ENCODE data around the gene MXD4. TPM values are rescaled to one million over a fixed set of nuclear protein-coding genes. Genes with fewer than 3 reads are reported as not detected.

MXD4 gene
- polyA plus RNA-seq, 2 donors: 14.5 to 27.2 TPM

DNA sequence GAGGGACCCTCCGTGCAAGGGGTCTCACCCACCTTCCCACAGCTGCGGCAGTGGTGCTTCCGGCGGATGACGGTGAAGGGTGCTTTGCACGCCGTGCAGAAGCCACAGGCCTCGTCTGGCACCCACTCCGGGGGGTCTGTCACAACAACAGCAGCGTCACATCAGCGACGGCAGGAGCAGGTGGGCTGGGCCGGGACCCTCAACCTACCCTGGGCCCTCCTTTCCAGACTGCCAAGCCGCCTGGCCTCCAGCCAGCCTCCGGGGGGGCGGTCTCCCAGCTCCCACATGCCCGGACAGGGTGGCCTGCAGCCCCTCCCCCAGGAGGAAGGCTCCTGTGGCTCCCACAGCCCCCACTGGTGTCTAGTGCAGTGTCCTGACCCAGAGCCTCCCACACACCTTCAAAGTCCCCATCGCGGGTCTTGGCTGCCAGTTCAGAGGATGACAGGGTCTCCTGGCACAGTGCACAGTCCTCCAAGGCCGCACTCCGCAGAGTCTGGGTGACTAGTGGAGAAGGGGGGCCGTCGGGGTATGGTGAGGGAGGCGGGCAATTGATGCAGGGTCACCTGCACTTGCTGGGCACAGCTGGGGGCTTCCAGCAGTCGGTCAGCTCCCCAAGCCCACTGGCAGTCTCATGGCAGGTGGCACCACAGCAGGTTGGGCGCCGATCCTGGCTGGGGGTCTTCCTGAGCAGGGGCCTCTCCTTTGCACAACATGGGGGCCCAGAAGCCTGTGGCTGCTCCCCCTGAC, 9.5 kb upstream of the MXD4 start:
- no peak overlapping the region for H3K4me3 ChIP-seq (ENCODE audit: low read depth in 1 of 2, low read length in 2 of 2)
- no peaks in the 10 kb centered on the region for H3K27me3 ChIP-seq (ENCODE audit: control insufficient read depth in 1 of 2, insufficient read depth in 2 of 2, low read length in 2 of 2)
- no peaks in the 10 kb centered on the region for H3K36me3 ChIP-seq (ENCODE audit: control insufficient read depth in 2 of 2, insufficient read depth in 2 of 2, low read length in 1 of 2)
- no peaks in the 10 kb centered on the region for H3K9me3 ChIP-seq (ENCODE audit: control insufficient read depth in 2 of 2, insufficient read depth in 1 of 2, low read depth in 1 of 2, low read length in 1 of 2)
- H3K27ac ChIP-seq (ENCODE audit: low read depth in 2 of 2, low read length in 1 of 2): no peak overlapping the region
- no peaks in the 10 kb centered on the region for H3K4me1 ChIP-seq (ENCODE audit: control insufficient read depth in 2 of 2, insufficient read depth in 2 of 2, low read length in 1 of 2)
- WGBS, 2 donors: 87 to 89% methylated on average over 27 of the region's 27 CpGs

DNA sequence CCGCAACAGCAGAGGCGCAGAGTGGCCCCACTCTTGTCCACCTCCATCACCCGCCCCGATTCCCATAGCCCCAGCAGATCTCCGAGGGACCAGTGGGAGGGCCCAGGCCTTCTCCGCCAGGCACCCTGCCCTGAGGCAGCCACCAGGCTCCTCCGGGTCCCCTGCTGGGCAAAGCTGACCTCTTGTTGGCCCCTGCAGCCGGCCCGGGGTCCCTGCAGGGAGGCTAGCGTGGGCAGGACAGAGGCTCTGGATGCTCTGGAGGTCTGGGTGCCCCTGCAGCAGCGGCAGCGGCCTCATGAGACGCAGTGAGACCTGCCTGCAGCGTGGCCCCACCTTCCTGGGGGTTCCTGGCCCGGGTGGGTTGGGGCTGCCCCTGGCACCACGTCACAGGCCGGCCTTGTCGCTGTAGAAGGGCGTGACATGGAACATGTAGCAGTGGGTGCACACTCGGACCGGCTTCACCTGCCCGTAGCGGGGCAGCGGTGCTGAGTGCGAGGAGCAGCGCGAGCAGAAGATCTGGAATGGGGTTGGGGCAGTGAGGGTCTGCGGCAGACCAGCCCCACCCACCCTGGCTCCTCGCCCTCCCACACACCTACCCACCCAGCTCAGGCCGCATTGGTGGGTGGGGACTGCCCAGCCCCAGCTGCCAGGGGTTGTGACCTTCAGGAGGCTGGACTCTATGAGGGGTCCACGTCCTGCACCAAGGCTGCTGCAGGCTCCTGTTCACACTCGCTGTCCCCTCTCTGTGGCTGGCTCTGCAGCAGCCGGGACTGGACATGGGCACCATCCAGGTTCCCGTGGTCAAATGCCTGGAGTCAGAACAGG, 8.6 kb upstream of the MXD4 start:
- 89 to 90% methylated on average over 32 to 34 of the region's 34 CpGs for WGBS, 2 donors
- Histone ChIP-seq H3K36me3 (ENCODE audit: control insufficient read depth in 2 of 2, insufficient read depth in 2 of 2, low read length in 1 of 2) (no peaks in the 10 kb centered on the region), H3K4me3 (ENCODE audit: low read depth in 1 of 2, low read length in 2 of 2) (no peak overlapping the region), H3K27me3 (ENCODE audit: control insufficient read depth in 1 of 2, insufficient read depth in 2 of 2, low read length in 2 of 2) (no peaks in the 10 kb centered on the region), H3K9me3 (ENCODE audit: control insufficient read depth in 2 of 2, insufficient read depth in 1 of 2, low read depth in 1 of 2, low read length in 1 of 2) (no peaks in the 10 kb centered on the region), H3K27ac (ENCODE audit: low read depth in 2 of 2, low read length in 1 of 2) (no peak overlapping the region), H3K4me1 (ENCODE audit: control insufficient read depth in 2 of 2, insufficient read depth in 2 of 2, low read length in 1 of 2) (no peaks in the 10 kb centered on the region)

DNA sequence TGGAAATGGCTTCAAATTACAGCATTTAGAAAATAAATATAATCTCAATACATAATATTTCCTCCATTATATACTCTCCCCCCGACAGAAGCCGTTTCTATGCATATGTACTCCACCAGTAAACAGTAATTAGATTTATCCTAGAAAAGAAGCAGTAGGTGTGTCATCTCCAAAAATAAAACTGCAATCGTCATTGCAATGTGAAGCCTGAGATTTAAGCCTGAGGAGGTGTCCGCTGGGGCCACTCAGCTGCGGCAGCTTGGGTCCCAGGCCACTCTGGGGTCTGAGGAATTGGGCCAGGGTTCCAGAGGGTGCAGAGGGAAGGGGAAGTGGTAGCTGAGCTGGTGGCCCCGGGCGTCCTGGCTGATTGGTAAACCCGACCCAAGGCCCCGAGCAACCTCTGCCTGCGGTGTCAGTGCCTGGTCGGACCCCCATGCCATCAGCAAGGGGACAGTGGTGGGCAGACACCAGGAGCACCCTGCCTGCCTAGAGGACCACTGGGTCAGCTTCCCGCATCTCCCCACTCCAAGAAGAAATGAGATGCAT, 7.8 kb upstream of the MXD4 start:
- H3K4me1 ChIP-seq (ENCODE audit: control insufficient read depth in 2 of 2, insufficient read depth in 2 of 2, low read length in 1 of 2): no peaks in the 10 kb centered on the region
- no peak overlapping the region for H3K4me3 ChIP-seq (ENCODE audit: low read depth in 1 of 2, low read length in 2 of 2)
- no peaks in the 10 kb centered on the region for H3K27me3 ChIP-seq (ENCODE audit: control insufficient read depth in 1 of 2, insufficient read depth in 2 of 2, low read length in 2 of 2)
- no peak overlapping the region for H3K27ac ChIP-seq (ENCODE audit: low read depth in 2 of 2, low read length in 1 of 2)
- no peaks in the 10 kb centered on the region for H3K9me3 ChIP-seq (ENCODE audit: control insufficient read depth in 2 of 2, insufficient read depth in 1 of 2, low read depth in 1 of 2, low read length in 1 of 2)
- 83 to 86% methylated on average over 12 of the region's 12 CpGs for WGBS, 2 donors
- no peaks in the 10 kb centered on the region for H3K36me3 ChIP-seq (ENCODE audit: control insufficient read depth in 2 of 2, insufficient read depth in 2 of 2, low read length in 1 of 2)

GRCh38 chr4:2269206-2269531, 7.3 kb upstream of the MXD4 start:
- H3K27me3 ChIP-seq (ENCODE audit: control insufficient read depth in 1 of 2, insufficient read depth in 2 of 2, low read length in 2 of 2): no peaks in the 10 kb centered on the region
- H3K4me3 ChIP-seq (ENCODE audit: low read depth in 1 of 2, low read length in 2 of 2): no peak overlapping the region
- H3K4me1 ChIP-seq (ENCODE audit: control insufficient read depth in 2 of 2, insufficient read depth in 2 of 2, low read length in 1 of 2): no peaks in the 10 kb centered on the region
- H3K9me3 ChIP-seq (ENCODE audit: control insufficient read depth in 2 of 2, insufficient read depth in 1 of 2, low read depth in 1 of 2, low read length in 1 of 2): no peaks in the 10 kb centered on the region
- 75 to 78% methylated on average over 6 of the region's 6 CpGs for WGBS, 2 donors
- no peak overlapping the region for H3K27ac ChIP-seq (ENCODE audit: low read depth in 2 of 2, low read length in 1 of 2)
- no peaks in the 10 kb centered on the region for H3K36me3 ChIP-seq (ENCODE audit: control insufficient read depth in 2 of 2, insufficient read depth in 2 of 2, low read length in 1 of 2)

GRCh38 chr4:2268357-2269205, 6.7 kb upstream of the MXD4 start:
- H3K4me3 ChIP-seq (ENCODE audit: low read depth in 1 of 2, low read length in 2 of 2): no peak overlapping the region
- no peaks in the 10 kb centered on the region for H3K27me3 ChIP-seq (ENCODE audit: control insufficient read depth in 1 of 2, insufficient read depth in 2 of 2, low read length in 2 of 2)
- no peaks in the 10 kb centered on the region for H3K4me1 ChIP-seq (ENCODE audit: control insufficient read depth in 2 of 2, insufficient read depth in 2 of 2, low read length in 1 of 2)
- WGBS, 2 donors: 78 to 79% methylated on average over 22 of the region's 22 CpGs
- no peaks in the 10 kb centered on the region for H3K36me3 ChIP-seq (ENCODE audit: control insufficient read depth in 2 of 2, insufficient read depth in 2 of 2, low read length in 1 of 2)
- H3K27ac ChIP-seq (ENCODE audit: low read depth in 2 of 2, low read length in 1 of 2): no peak overlapping the region
- no peaks in the 10 kb centered on the region for H3K9me3 ChIP-seq (ENCODE audit: control insufficient read depth in 2 of 2, insufficient read depth in 1 of 2, low read depth in 1 of 2, low read length in 1 of 2)

DNA sequence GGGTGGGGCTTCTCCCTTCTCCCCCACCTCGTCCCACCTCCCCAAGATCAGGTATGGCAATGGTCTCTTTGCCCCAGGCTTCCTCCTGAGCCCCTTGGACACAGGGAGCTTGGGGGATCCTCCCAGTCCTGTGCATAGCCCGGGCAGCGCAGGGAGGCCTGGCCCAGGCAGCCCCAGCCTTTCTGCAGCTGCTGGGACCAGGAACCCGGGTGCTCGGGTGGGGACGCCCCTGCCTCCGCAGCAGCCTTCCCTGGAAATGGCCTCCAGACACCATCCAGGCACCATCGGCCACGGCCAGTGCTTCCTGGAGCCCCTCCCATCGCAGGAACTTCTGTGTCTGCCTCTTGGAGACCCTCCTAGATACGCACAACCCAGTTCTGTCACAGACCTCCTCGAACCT, 5.9 kb upstream of the MXD4 start:
- no peaks in the 10 kb centered on the region for H3K36me3 ChIP-seq (ENCODE audit: control insufficient read depth in 2 of 2, insufficient read depth in 2 of 2, low read length in 1 of 2)
- no peaks in the 10 kb centered on the region for H3K27me3 ChIP-seq (ENCODE audit: control insufficient read depth in 1 of 2, insufficient read depth in 2 of 2, low read length in 2 of 2)
- H3K4me3 ChIP-seq (ENCODE audit: low read depth in 1 of 2, low read length in 2 of 2): no peak overlapping the region
- no peak overlapping the region for H3K27ac ChIP-seq (ENCODE audit: low read depth in 2 of 2, low read length in 1 of 2)
- no peaks in the 10 kb centered on the region for H3K9me3 ChIP-seq (ENCODE audit: control insufficient read depth in 2 of 2, insufficient read depth in 1 of 2, low read depth in 1 of 2, low read length in 1 of 2)
- peaks cover 0 to 2% of the 10 kb centered on the region in 2 donors for H3K4me1 ChIP-seq (ENCODE audit: control insufficient read depth in 2 of 2, insufficient read depth in 2 of 2, low read length in 1 of 2)
- WGBS, 2 donors: 81 to 86% methylated on average over 12 of the region's 12 CpGs

GRCh38 chr4:2267320-2267811, 5.5 kb upstream of the MXD4 start:
- Histone ChIP-seq H3K27ac (ENCODE audit: low read depth in 2 of 2, low read length in 1 of 2) (no peak overlapping the region), H3K4me3 (ENCODE audit: low read depth in 1 of 2, low read length in 2 of 2) (no peak overlapping the region), H3K36me3 (ENCODE audit: control insufficient read depth in 2 of 2, insufficient read depth in 2 of 2, low read length in 1 of 2) (no peaks in the 10 kb centered on the region), H3K9me3 (ENCODE audit: control insufficient read depth in 2 of 2, insufficient read depth in 1 of 2, low read depth in 1 of 2, low read length in 1 of 2) (no peaks in the 10 kb centered on the region), H3K27me3 (ENCODE audit: control insufficient read depth in 1 of 2, insufficient read depth in 2 of 2, low read length in 2 of 2) (no peaks in the 10 kb centered on the region), H3K4me1 (ENCODE audit: control insufficient read depth in 2 of 2, insufficient read depth in 2 of 2, low read length in 1 of 2) (peaks cover 0 to 5% of the 10 kb centered on the region in 2 donors)
- WGBS, 2 donors: 78 to 84% methylated on average over 18 of the region's 18 CpGs

GRCh38 chr4:2266821-2267220, 4.9 kb upstream of the MXD4 start:
- WGBS, 2 donors: 81 to 90% methylated on average over 4 to 5 of the region's 5 CpGs
- Histone ChIP-seq H3K4me1 (ENCODE audit: control insufficient read depth in 2 of 2, insufficient read depth in 2 of 2, low read length in 1 of 2) (peaks cover 0 to 5% of the 10 kb centered on the region in 2 donors), H3K4me3 (ENCODE audit: low read depth in 1 of 2, low read length in 2 of 2) (no peak overlapping the region), H3K27ac (ENCODE audit: low read depth in 2 of 2, low read length in 1 of 2) (no peak overlapping the region), H3K27me3 (ENCODE audit: control insufficient read depth in 1 of 2, insufficient read depth in 2 of 2, low read length in 2 of 2) (no peaks in the 10 kb centered on the region), H3K9me3 (ENCODE audit: control insufficient read depth in 2 of 2, insufficient read depth in 1 of 2, low read depth in 1 of 2, low read length in 1 of 2) (no peaks in the 10 kb centered on the region), H3K36me3 (ENCODE audit: control insufficient read depth in 2 of 2, insufficient read depth in 2 of 2, low read length in 1 of 2) (no peaks in the 10 kb centered on the region)

GRCh38 chr4:2266181-2266580, 4.3 kb upstream of the MXD4 start:
- Histone ChIP-seq H3K9me3 (ENCODE audit: control insufficient read depth in 2 of 2, insufficient read depth in 1 of 2, low read depth in 1 of 2, low read length in 1 of 2) (no peaks in the 10 kb centered on the region), H3K36me3 (ENCODE audit: control insufficient read depth in 2 of 2, insufficient read depth in 2 of 2, low read length in 1 of 2) (no peaks in the 10 kb centered on the region), H3K4me1 (ENCODE audit: control insufficient read depth in 2 of 2, insufficient read depth in 2 of 2, low read length in 1 of 2) (peaks cover 0 to 5% of the 10 kb centered on the region in 2 donors), H3K27ac (ENCODE audit: low read depth in 2 of 2, low read length in 1 of 2) (no peak overlapping the region), H3K27me3 (ENCODE audit: control insufficient read depth in 1 of 2, insufficient read depth in 2 of 2, low read length in 2 of 2) (no peaks in the 10 kb centered on the region), H3K4me3 (ENCODE audit: low read depth in 1 of 2, low read length in 2 of 2) (no peak overlapping the region)
- 48 to 54% methylated on average over 8 of the region's 8 CpGs for WGBS, 2 donors

Data from esophagus (tissue), 2 donors.